K562 (cell line): ENCODE measurements around the gene COL5A1. TPM values are rescaled to one million over a fixed set of nuclear protein-coding genes. Genes with fewer than 3 reads are reported as not detected.

Experiments
- AFF1 ChIP-seq, 2 experiments: fragments of 450-650 bp; IDR thresholded peaks; 2 replicates each; pipeline ENCODE4 v1.6.1; 2018; ENCODE audit warnings: mild to moderate bottlenecking in 2 of 2, low read depth in 1 of 2; ENCODE audit not compliant: partially characterized antibody in 2 of 2
- FOXJ2 ChIP-seq: fragments of 200-800 bp; sonication (Bioruptor generic); IDR thresholded peaks from 2 replicates; pipeline ENCODE4 v1.6.1; 2016; ENCODE audit warnings: missing genetic modification characterization, missing compliant biosample characterization
- FOXJ3 ChIP-seq: sonication (generic); formaldehyde crosslinking; IDR thresholded peaks from 2 replicates; pipeline ENCODE4 v1.4.0; 2020; ENCODE audit warnings: mild to moderate bottlenecking, missing genetic modification reagents
- NR2C2 ChIP-seq, 2 experiments: fragments of 200-800 bp in 1 of 2; sonication (Bioruptor generic) in 1 of 2; sonication (generic) in 1 of 2; formaldehyde crosslinking in 1 of 2; IDR thresholded peaks; 2 replicates each; pipeline versions ENCODE4 v1.6.1 to v1.8.0; 2016 to 2022; ENCODE audit warnings: mild to moderate bottlenecking in 1 of 2, missing compliant biosample characterization in 1 of 2, missing genetic modification characterization in 1 of 2, missing genetic modification reagents in 1 of 2
- POLR2G ChIP-seq: fragments of 200-400 bp; formaldehyde crosslinking; IDR thresholded peaks from 2 replicates; pipeline ENCODE4 v1.6.1; 2017; ENCODE audit warnings: low read depth, mild to moderate bottlenecking, antibody characterized with exemption, low read length, moderate library complexity
- POLR2H ChIP-seq: IDR thresholded peaks from 2 replicates; pipeline ENCODE4 v1.6.1; 2016; ENCODE audit warnings: missing genetic modification characterization, low read depth, mild to moderate bottlenecking, control low read depth, missing compliant biosample characterization, moderate library complexity
- TEAD1 ChIP-seq, 2 experiments: fragments of 450-650 bp in 1 of 2; sonication (generic) in 1 of 2; formaldehyde crosslinking; IDR thresholded peaks; 2 replicates each; pipeline versions ENCODE4 v1.4.0 to v1.8.0; 2020 to 2022; ENCODE audit warnings: mild to moderate bottlenecking in 2 of 2, missing genetic modification reagents in 1 of 2
- ZBTB49 ChIP-seq: sonication (generic); formaldehyde crosslinking; IDR thresholded peaks from 2 replicates; pipeline ENCODE4 v1.8.0; 2022; ENCODE audit warnings: missing genetic modification reagents, mild to moderate bottlenecking, borderline replicate concordance
- polyA plus RNA-seq, 8 experiments: library from polyadenylated mRNA; depleted of rRNA in 4 of 8; stranded (reverse) in 5 of 8; unstranded in 3 of 8; fragments of >200 nt; fragmentation: Nextera tagmentation in 2 of 8; fragmentation: Illumina TruSeq in 1 of 8; extraction: Ambion mirVana in 2 of 8; extraction: Trizol in 1 of 8; gene quantifications; 2 replicates each; pipeline versions ENCODE4 v1.2.1 to v1.2.3, GENCODE V29; 2011 to 2014; ENCODE audit warnings: inconsistent platforms in 1 of 8, missing spikeins in 1 of 8
- total RNA-seq, 7 experiments: library from RNA; depleted of rRNA in 6 of 7; stranded (reverse); fragments of >200 nt in 6 of 7; fragmentation: Illumina TruSeq in 2 of 7; extraction: Trizol in 2 of 7; gene quantifications; 2 replicates each; pipeline versions ENCODE4 v1.2.1 to v1.2.3, GENCODE V29; 2011 to 2021; ENCODE audit warnings: low replicate concordance in 1 of 7

Gene COL5A1
- total and polyA plus RNA-seq, 9 of the 15 experiments (the other 6 are each of a cell fraction or from before 2014, with no cell fraction given) = under 0.01 to 0.13 (median 0.04) TPM; not detected in 6

GRCh38 chr9:134626069-134626423, 15.6 kb upstream of the COL5A1 start (continued):
- TF ChIP-seq TEAD1 (CRISPR knock-in tag; IDR thresholded peaks at IDR 0.05) (no peak), ZBTB49 (CRISPR knock-in tag) (no peak), FOXJ2 (tag) (no peak), NR2C2 (CRISPR knock-in tag; IDR thresholded peaks at IDR 0.05) (no peak), NR2C2 (tag; IDR thresholded peaks at IDR 0.05) (no peak), POLR2H (tag) (no peak), FOXJ3 (CRISPR knock-in tag) (no peak), AFF1 (IDR thresholded peaks at IDR 0.05; ENCODE audit: low read depth in 1 of 2, partially characterized antibody in 2 of 2) (no peak), POLR2G (no peak)
- TF ChIP-seq, all 486 proteins: peak for 0
